HG03280 (cell line): ENCODE data around the gene ONECUT3.
"Not testable (repeated sequence)": the region's sequence is repeated elsewhere in the genome, so short reads cannot be mapped to it uniquely, and the experiment has no call there.

Source experiments
- ATAC-seq: cut with Tn5 transposase; IDR thresholded peaks from one replicate; pipeline ENCODE4 v1.9.1; 2021; ENCODE audit warnings: mild to moderate bottlenecking, moderate library complexity; ENCODE audit not compliant: unreplicated experiment

Gene ONECUT3

GRCh38 chr19:1755467-1756171 is 2.3 kb downstream of the ONECUT3 start:
- no peak for ATAC-seq

DNA sequence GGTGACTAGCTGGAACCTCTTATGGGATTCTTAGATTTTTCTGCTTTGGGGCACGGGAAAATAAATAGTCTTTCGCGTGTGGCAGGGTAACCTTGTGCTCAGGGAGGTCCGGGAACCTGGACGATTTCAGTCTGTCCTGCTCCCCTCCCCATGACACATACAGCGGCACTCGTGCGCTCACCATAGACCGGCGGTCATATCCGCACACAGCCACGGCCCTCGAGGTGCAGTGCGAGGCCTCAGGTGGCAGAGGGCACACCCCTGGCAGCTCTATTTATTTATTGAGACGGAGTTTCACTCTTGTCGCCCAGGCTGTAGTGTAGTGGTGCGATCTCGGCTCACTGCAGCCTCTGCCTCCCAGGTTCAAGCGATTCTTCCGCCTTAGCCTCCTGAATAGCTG is 3.0 kb downstream of the ONECUT3 start:
- ATAC-seq, result no peak

DNA sequence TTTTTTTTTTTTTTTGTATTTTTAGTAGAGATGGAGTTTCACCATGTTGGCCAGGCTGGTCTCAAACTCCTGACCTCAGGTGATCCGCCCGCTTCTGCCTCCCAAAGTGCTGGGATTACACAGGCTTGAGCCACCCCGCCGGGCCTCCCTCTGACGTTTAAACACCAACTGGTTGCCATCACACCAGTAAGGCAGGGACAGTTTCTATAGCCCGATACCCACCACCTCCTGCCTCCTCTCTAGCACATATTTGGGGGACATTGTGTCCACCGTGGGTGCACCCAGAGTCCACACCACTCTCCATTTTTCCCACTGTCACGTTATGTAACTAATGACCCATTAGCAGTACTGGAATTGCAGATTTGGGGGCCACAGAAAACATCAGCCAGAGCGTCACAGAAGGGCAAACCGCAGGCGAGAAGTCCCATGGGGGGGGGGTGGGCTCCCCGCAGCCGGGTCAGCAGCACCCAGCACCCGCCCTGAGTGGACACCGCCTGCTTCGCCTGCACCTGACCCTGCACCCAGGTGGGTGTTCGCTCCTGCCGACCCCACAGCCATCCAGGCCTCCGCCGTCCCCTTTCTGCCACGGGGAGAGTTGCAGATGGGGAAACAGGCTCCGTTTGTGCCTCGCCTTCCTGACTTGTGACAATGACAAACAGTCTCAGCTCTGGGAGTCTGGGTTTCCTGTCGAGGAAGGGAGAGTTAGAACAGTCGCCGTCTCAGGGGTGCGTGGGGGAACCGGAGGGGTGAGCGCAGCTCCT is 3.6 kb downstream of the ONECUT3 start:
- no peak for ATAC-seq

DNA sequence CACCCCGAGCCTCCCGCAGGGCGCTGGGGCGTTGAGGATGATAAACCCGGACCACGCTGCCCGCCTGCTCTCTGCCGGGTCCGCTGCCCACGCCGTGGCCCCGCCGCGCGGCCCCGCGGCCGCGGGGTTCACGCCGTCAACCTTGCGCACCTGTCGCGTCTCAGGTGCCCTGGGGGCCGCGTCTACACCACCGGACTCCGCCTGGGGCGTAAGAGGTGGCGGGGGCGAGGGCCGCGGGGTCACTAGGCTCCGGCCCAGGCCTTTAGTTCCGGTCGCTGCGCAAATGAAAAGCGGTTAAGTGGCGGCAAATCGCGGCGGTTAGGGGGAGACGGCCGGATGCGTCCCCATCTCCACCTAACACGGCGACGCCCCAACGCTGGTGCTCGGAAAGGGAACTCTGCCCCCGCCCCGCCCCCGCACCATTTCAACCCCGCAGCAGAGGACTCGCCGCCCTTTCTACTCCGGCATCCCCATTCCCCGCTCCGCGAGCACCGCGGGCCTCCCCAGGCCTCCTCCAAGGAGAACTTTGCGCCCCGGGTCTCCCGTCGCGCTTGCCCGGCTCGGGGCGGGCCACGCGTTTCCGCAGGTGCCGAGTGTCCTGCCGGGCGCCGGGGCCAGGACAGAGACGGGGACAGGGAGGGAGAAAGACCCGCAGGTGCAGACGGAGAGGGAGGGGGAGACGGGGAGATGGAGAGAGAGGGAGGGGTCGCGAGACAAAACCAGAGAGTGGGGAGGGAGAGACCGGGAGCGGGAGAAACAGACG is 4.3 kb downstream of the ONECUT3 start:
- ATAC-seq, result no peak

- no peak for ATAC-seq
Observed at GRCh38 chr19:1758231-1758577, 4.9 kb downstream of the ONECUT3 start.

GRCh38 chr19:1758959-1759903 is 5.9 kb downstream of the ONECUT3 start:
- no peak for ATAC-seq

DNA sequence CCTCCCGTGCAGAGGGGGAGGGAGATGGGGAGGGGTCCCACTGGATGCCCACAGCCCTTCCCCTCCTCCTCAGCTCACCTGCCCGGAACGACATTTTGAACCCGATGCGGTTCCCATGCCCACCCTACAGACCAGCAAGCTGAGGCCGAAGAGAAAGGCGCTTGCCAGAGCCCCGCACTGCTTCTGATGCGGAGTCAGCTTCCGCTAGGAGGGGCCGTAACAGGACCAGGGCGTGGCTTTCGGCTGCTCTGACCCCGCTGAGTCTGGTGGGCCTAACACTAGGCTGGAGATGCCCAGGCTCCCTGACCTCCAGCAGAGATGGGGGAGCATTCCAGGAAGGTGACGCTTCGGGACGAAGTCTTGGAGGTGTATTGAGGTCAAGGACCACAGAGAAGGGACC is 6.7 kb downstream of the ONECUT3 start:
- ATAC-seq, result no peak

- not testable (repeated sequence) for ATAC-seq
Observed at GRCh38 chr19:1760786-1761527, 7.7 kb downstream of the ONECUT3 start.

- ATAC-seq, result no peak
Observed at GRCh38 chr19:1761528-1762242, 8.4 kb downstream of the ONECUT3 start.

- no peak for ATAC-seq
Observed at GRCh38 chr19:1762243-1763117, 9.2 kb downstream of the ONECUT3 start.

- no peak for ATAC-seq
Observed at GRCh38 chr19:1763648-1764639, 10.6 kb downstream of the ONECUT3 start.

DNA sequence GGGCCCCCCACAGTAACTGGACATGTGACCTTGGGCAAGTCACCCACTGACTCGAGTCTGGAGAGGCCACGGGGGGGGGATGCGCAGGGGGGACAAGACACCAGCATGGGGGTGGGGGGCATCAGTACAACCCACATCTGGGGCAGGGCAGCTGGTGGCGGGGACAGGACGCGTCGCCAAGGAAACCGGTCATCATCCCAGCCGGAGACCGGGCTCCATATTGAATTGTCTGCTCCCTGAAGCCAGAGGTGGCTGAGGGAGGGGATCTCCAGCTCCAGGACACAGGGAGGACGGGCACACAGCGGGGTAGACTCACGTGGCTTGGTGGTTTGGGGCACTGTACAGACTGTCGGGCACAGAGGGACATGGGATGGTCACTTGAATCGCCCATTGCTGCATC is 11.4 kb downstream of the ONECUT3 start:
- ATAC-seq, result no peak

GRCh38 chr19:1765232-1765903 is 12.1 kb downstream of the ONECUT3 start:
- no peak for ATAC-seq

DNA sequence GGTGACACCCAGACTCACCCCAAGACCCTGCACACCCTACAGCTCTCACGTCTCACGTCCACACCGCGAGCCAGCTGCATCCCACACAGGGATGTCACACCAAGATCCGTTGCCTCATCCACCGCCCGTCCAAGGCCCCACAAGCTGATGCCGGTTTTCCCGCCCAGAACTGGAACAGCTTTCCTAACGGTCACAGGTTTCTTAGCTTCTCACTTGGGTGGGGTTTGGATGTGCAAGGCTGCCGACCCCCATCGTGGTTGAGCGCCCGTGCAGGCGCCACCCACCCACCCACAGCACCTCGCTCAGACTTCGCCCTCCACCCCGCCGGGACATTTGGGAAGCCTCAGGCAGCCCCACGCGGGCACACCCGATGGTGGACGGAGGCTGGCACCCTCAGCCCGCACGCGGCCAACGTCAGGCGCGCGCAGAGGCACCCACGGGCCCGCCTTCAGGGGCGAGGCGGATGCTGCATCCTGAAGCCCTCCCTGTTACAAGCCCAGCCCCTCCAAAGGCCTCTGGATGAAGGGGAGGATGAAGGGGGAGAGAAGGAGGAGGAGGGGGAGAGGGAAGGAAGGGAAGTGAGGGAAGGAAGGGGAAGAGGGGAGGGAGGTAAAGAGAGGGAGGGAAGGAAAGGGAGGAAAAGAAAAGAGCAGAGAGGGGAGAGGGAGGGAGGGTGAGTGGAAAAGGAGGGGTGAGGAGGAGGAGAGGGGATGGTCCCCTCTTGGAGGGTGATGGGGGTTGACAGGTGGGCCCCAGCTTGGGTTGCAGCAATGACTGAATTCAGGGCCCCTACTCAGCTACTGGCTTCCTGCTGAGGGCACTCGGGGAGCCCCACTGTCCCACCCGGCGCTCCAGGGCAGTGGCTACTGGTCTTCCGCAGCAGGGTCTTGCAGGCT is 12.8 kb downstream of the ONECUT3 start:
- ATAC-seq, result no peak

GRCh38 chr19:1766800-1767352 is 13.6 kb downstream of the ONECUT3 start:
- ATAC-seq, result no peak
